Limb (tissue), 2 donors: ENCODE results near the gene AHCYL2.
"Not testable (repeated sequence)": the region's sequence is repeated elsewhere in the genome, so short reads cannot be mapped to it uniquely, and the experiment has no call there.

ENCODE experiments used
- DNase-seq, 2 donors: peaks; one replicate each; pipeline ENCODE4 v3.0.0-alpha.2; 2016; ENCODE audit errors: extremely low spot score in 2 of 2

The AHCYL2 gene

DNA sequence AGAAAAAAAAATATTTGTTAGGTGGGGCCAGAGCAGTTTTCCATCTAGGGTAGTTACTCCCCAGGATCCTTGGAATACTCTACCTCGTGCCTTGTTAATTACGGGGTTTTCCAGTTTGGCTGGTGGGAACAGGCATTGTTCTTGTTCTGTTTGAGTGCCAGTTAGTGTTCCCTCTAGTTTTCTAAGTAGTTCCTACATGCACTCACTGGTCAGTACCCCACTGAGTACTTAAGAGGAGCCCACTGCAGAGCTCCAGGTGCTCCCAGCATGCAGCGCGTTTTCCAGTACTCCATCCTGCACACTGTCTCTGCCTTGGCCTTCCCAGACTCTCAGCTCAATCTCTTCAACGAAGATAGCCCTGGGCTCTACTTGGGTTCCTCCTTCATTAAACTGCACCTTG, 58.0 kb downstream of the AHCYL2 start:
- DNase-seq, result no peak

DNA sequence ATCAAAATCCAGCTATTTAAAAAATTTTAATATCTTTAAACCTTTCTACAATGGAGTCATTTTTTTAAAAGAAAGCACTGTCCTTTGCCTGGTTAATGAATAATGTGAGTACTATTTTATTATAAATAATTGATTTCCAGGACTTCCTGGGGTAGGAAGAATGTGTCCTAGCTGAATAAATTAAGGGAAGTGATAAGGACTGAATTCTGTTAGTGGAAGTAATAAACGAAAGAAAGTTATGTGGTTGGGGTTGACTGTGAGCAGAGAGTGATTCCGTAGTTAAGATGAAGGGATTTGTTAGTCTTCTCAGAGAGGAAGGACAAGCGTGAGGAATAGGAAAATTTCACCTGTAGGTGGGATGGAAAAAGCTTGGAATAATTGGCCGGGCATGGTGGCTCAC, 59.1 kb downstream of the AHCYL2 start:
- no peak for DNase-seq

DNA sequence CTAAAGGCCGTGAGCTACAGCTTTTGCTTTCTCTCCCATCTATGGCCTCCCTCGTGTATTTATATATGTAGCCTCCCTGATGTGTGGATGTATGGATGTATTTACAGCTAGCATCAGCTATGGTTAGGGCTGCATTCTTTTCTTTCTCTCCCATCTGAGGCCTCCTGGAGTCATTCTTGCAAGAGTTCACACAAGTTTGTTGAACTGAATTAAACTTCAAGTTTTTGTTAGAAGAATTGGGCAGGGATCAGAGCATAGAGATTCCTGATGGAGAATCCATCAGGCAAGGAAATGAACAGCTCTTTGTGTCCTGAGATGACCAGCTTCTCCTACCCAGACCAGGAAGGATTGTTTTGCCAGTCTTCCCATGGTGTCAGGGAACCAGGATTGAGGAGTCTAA, 60.3 kb downstream of the AHCYL2 start:
- peak in 1 of 2 donors; percentile 8 for DNase-seq

DNA sequence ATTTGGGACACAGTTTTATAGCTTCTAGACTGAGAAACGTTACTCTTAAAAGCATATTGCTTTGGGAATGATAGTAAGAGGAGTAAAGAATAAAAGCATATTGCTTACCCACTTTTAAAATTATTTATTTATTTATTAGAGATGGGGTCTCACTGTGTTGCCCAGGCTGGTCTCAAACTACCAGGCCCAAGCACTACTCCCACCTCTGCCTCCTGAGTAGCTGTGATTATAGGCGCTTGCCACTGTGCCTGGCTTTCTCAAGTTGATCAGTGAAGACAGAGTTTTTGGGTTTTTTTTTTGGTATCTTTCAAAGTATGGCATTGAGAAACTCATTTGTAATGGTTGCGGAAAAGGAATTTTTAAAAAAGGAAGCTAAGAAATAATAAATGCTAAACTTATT, 68.0 kb downstream of the AHCYL2 start:
- no peak for DNase-seq

DNA sequence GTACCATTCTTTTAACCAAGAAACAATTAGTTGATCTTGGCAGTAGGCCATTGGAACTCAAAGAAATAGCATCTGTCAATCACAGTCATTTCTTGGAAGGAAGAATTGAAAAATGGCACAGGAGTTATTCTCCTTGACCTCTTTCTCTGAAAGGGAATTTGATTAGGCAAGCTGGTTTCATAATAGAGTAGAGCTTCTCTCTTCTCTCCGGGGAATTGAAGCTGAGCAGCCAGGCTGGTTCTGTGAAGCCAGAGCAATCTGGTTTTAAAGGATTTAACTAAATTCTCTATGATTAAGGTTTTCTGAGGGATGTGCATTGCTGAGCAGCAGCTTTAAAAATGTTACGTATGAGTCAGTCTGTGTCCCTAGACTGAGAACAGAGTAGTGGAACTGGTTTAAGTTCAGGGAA, 70.2 kb downstream of the AHCYL2 start:
- no peak for DNase-seq

DNA sequence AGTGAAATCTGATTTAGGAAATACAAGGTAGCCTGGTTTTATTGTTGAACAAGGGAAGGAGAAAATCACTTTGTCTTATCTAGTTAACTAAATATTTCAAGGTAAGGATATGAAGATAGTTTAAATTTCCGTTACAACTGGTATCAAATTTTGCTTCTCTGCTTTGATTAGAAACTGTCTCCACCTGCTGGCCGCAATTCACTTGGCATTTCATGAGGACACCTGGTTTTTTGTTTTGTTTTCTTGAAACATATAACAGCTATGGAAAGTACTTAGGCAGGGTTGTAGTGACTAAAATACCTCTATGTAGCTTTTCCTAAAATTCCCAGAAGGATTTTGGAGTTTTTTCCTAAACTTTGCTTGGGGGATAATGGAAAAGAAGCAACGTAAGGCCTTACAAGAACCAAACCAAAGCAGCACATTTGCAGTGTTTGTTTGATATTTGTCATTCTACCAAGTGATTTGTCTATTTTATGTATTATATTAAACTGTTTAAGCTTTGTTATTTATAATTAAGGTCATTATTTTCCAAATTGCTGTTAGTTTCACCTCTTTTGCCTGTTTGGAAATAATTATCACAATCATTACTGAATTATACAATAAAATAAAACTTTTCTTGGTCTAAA, 73.6 kb downstream of the AHCYL2 start:
- peak; percentile 41 to 63 for DNase-seq

DNA sequence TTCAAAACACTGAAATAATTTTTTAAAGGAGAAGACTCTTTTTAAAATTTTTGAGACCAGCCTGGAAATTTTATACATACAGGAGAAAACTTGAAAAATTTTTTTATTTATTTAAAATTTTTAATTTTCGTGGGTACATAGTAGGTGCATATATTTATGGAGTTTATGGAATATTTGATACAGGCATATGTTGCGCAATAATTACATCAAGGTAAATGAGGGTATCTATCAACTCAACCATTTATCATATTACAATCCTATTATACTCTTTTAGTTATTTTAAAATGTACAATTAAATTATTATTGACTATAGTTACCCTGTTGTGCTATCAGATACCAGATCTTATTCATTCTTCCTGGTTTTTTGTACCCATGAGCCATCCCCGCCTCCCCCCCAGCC, 75.1 kb downstream of the AHCYL2 start:
- DNase-seq, result no peak

DNA sequence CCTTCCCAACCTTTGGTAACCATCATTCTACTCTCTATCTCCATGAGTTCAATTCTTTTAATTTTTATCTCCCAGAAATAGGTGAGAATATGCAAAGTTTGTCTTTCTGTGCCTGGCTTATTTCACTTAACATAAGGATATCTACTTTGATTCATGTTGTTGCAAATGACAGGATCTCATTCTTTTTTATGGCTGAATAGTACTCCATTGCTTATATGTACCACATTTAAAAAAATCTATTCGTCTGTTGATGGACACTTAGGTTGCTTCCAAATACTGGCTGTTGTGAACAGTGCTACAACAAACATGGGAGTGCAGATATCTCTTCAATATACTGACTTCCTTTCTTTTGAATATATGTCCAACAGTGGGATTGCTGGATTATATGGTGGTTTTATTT, 75.5 kb downstream of the AHCYL2 start:
- DNase-seq, result not testable (repeated sequence)

DNA sequence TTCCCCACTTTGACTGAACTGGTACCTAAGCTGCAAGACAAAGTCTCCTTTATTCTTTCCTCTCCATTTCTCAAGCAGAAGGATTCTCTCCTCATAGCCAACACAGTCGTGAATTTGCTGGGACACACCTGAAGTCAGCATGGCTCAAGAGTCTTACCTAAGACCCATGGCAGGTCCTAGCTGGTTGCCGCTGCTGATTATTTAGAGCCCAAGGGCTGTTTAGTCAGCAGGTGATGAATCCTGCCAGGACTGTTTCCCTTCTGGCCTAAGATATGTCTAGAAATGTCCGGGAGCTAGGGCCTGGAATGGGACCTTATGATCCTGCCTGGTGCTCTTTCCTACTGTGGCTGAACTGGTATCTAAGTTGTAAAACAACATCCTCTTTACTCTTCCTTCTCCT, 82.8 kb downstream of the AHCYL2 start:
- DNase-seq, result no peak

DNA sequence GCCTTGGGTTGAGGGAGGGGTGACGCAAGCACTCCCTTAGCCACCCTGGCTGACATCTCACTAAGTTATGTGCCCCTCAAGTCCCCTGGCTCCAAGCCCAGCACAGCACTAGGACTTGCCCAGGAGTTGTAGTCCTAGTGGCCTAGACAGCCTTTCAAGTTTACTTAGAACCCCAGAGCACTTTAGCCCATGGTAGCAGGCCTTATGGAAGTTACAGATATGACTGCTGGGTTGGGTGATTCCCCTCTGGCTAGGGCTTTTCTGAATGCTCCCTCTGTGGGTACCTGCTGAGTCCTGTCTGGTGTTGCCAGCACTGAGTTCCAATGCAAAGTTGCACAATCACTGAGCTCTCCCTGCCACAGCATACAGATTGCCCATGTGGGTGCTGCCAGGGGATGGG, 83.2 kb downstream of the AHCYL2 start:
- DNase-seq, result no peak

DNA sequence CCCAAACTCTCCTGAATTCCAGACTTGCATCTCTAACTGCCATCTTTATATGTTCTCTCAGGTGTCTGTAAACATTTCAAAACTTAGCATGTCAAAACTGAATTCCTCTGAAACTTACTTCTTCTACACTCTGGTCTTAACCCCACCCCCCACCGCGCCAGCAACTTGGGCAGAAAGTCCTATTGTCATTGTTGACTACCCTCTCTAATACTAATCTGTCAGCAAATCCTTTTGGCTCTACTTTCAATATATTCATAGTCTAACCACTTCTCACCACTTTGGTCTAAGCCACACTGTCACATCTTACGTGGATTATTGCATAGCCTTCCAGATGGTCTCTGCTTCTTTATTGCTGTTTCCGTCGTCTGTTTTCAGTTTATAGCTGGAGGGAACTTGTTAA, 86.6 kb downstream of the AHCYL2 start:
- no peak for DNase-seq

DNA sequence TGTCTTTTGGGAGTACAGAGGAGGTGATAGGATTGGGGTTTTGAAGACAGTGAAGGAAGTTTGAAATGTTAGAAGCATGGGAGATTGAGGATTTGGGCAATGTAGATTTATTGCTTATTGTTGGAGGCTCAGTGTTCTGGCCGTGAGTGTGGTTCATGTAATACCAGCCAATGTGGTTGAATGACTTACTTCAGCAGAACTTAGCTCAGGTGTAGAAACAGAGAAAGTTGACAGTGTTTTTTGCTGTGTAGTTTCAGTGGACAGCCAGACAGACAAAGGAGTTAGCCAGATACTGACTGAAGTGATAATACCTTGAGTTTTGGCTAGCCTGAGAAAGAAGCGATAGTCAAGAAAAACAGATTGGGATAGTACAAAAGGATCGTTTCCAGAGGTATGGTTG, 88.5 kb downstream of the AHCYL2 start:
- DNase-seq, result no peak

DNA sequence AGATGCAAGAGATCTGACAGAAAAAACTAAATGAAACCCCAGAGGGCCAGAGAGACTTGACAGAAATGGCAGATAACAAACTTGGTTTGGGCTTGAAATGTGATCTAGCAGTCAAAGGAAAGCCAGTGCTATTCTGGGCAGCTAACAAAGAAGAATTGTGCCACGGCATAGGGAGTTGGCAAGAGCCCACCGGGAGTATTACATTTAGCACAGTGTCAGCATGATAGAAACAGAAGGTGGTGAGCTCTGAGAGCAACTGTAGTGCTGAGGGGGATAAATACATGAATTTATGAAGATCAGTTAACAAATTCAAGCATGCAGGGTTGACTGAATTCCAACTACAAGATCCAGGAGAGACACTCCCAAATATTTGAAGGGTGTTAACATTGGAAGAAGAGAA, 91.1 kb downstream of the AHCYL2 start:
- peak; percentile 43 to 67 for DNase-seq

DNA sequence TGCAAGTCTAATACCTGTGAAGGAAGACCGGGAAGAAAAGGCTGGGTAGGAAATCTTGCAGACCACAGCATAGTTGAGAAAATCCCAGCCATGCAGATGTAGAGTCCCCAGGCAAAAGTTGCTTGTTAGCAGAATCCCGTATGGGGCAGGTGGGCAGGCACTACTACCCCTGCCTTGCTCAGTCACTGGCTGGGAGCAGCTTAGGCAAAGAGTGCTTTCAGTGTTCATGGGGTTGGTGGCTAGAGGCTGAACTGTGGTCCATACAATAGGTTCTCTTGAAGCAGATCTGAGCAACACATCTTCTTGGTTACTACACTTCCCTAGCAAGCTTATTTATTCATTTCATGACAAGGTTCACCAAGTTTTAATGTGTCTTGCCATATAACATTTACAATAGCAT, 92.6 kb downstream of the AHCYL2 start:
- no peak for DNase-seq

DNA sequence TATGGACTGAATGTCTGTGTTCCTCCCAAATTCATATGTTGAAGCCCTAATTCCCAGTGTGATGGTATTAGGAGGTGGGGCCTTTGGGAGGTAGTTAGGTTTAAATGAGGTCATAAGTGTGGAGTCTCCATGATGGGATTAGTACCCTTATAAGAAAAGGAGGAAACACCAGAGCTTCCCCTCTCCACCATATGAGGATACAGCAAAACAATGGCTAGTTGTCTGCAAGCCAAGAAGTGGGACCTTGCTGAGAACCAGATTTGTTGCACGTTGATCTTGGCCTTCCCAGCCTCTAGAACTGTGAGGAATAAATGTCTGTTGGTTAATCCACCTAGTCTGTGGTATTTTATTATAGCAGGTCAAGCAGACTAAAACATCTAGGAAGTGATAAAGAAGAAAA, 102.2 kb downstream of the AHCYL2 start:
- no peak for DNase-seq

DNA sequence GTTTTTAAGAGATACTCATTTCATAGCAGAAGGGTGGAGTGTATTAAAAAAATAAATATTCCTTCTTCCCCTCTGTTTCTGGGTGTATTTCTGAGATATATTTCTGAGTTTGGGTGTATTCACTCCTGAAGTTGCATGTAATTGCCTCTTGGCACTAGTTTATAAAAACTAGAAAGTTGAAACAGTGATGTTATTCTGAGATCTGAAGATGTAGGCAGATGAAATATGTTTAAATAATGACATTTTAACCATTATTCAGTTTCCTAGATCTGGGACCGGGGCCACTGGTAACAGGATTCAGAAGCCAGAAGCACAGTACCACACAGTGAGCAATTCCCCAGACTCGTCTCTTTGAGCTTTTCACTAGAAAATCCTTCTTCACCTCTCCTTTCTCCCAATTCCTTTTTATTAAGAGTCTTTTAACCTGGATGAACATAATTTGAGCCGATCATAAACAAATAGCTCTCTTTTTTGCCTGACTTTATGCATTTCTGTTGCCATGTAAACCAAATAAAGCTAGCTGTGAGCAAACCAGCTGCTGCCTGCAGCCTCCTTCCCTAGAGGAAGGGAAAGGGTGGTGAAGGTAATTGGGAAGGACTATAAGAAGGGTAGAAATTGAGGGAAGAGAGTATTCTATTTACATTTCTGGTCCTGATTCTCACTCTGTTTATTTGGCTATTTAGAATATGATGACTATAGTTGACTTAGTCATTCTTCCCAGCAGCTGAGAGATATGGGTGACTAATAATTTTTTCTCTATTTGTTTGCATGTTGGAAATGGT, 107.6 kb downstream of the AHCYL2 start:
- peak in 1 of 2 donors; percentile 17 for DNase-seq

DNA sequence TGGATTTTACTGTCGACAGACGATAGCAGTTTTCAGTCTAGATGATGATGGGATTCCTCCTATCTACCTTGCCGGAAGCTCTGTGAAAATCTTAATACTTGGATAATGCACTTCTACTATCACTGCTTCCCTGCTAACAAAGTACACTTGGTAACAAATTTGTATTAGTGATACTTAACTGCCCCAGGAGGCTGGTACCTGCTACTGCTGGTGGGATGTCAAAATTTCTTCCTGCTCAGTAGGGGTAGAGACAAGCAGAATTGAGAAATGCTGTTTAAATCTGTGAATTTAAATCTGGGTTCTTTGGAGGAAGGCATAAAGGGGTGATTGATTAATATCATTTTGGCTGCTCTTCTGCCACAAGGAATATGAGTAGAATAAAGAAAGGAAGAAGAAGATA, 109.6 kb downstream of the AHCYL2 start:
- no peak for DNase-seq

DNA sequence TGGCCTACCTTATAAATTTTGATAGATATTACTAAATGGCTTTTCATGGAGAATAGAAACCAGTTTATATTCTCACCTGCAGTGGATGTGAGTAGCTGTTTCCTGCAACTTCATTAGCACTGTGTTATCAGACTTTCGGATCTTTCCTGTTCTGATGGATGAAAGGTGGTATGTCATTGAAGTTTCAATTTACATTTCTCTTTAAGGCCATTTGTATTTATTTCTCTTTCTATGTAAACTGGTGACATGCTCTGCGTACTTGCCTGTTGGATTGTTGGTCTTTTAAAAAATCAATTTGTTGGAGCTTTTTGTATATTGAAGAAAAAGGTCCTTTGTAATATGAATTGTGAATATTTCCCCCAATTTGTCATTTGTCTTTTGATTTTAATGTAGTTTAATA, 113.6 kb downstream of the AHCYL2 start:
- no peak for DNase-seq

DNA sequence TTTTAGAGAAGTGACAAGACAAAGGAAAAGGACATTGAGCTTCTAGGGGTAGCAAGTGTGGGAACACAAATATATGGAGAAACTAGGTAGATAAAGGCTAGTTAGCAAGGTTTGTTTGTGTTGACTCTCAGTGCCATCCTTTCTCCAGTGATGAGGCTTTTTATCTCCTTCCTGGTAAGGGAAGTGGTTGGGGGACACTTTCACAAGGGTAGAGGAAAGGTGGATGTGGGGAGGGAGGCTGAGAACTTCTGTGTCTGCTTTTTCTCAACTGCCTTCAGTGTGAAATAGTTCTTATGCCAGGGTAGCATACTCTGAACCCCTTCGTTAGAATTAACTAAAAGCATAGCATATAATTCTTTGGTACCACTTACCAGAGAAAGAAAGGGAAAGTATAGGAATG, 116.4 kb downstream of the AHCYL2 start:
- no peak for DNase-seq

DNA sequence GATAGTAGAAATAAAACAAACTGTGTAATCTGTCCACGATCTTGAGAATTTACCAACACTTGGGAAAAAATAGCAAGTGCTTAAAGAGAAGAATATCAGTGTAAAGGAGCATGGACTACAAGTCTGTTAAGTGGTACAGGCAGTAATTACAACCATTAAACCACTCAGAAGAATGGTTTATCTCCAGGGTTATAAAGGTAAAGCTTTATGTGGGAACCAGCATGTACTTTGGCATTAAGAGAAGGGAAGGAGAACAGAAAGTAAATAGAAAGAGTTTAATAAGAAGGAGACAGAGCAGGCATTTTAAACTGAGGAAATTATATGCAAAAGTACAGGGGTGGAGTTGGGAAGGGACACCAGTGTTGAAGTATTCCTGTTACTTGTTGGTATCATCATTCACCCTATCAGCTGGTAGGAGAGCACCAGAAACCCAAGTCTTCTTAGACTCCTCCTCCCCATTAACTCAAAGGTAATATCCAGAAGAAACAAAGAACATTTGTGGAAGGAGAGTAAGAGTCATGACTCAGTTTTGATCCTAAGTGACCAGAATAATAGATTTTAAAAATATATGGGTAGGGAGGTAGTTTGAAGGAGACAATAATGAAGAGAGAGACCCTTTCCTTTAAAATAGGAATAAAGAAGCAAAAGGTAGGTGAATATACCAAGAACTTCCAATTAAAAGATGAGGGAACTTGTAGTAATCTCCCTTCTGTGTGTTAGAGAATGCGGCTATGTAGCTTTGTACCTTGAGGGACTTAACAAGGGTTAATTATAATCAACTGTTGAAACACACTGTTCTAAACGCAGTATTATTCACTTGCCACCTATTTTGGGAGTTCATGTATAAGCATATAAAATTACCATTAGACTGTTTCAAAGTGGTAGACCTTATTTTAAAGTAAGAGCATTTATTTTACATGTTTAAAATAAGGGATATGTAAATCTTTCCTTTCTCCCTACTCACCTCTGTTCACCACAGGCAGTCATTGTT, 117.3 kb downstream of the AHCYL2 start:
- no peak for DNase-seq

DNA sequence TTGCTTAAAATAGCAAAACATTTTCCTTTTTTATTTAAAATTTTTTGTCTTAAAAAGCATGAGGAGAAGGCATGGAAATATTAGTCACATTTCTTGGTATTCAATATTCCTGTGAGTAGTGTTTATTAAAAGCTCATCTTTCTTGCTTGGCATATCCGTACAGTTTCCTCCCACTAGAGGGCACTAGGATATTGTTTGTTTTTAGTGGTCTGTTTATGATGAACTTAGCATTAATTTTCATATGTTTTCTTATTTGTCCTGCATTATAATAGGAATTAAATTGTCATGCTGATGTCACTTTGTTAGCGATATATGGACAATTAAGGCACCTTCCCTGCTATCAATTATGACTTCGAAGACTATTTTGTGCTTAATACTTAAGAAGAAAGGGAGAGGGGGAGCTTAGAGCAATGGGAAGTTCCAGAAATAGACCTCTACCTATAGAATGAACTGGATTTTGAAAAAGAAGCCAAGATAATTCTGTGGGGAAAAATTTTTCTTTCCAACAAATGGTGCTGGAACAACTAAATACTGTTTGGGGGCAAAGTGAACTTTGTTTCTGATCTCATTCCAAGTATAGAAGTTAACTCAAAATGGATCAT, 118.4 kb downstream of the AHCYL2 start:
- DNase-seq, result peak in 1 of 2 donors; percentile 50

DNA sequence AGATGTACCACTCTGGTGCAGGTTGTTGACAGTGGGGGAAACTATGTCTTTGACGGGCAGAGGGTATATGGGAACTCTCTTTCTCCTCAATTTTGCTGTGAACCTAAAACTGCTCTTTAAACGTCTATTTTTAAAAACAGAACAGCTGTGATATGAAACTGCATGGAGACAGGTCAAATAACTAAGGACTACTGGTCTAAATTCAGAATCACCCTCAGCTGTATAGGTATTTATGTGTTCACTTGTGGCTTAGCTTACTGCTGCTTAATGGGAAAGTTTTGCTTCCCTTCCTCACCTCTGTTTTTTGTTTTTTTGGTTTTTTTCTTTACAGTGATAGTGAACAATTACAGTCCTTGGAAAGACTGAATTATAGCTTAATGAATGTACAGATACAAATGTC, 122.5 kb downstream of the AHCYL2 start:
- no peak for DNase-seq
